BE2C (cell line): Measurements from ENCODE around the gene MBD2.
"Not testable (repeated sequence)": the region's sequence is repeated elsewhere in the genome, so short reads cannot be mapped to it uniquely, and the experiment has no call there.

ENCODE experiments used
- DNase-seq: peaks from one replicate; pipeline ENCODE4 v3.0.0-alpha.2; 2020
- H3K27me3 ChIP-seq: fragments of 250-450 bp; sonication (Bioruptor Pico); 2 replicates; pipeline ENCODE4 v1.5.1; 2020; ENCODE audit warnings: mild to moderate bottlenecking
- H3K36me3 ChIP-seq: fragments of 250-450 bp; sonication (Bioruptor Pico); 2 replicates; pipeline ENCODE4 v1.5.1; 2020; ENCODE audit warnings: mild to moderate bottlenecking
- H3K4me1 ChIP-seq: fragments of 250-450 bp; sonication (Bioruptor Pico); 2 replicates; pipeline ENCODE4 v1.5.1; 2020
- H3K4me3 ChIP-seq: 2 replicates; pipeline ENCODE4 v1.5.1; 2011; ENCODE audit warnings: low read depth, low read length
- H3K9me3 ChIP-seq: fragments of 250-450 bp; sonication (Bioruptor Pico); 2 replicates; pipeline ENCODE4 v1.5.1; 2020
- CTCF ChIP-seq: IDR thresholded peaks from 2 replicates; pipeline ENCODE4 v1.5.1; 2012; ENCODE audit warnings: mild to moderate bottlenecking, low read depth, low read length

The MBD2 gene

GRCh38 chr18:54205959-54206358 lies 18.5 kb downstream of the MBD2 start:
- no peaks in the 10 kb centered on the region for H3K9me3 ChIP-seq
- DNase-seq = no peak
- H3K4me3 ChIP-seq = no peak overlapping the region
- no peak for TF ChIP-seq CTCF
- no peaks in the 10 kb centered on the region for H3K4me1 ChIP-seq
- H3K36me3 ChIP-seq = no peaks in the 10 kb centered on the region
- H3K27me3 ChIP-seq = no peaks in the 10 kb centered on the region

- not testable (repeated sequence) for H3K27me3 ChIP-seq, DNase-seq, H3K36me3 ChIP-seq, H3K4me3 ChIP-seq, H3K9me3 ChIP-seq, H3K4me1 ChIP-seq
Measured at GRCh38 chr18:54205448-54205847, 19.0 kb downstream of the MBD2 start.

GRCh38 chr18:54204883-54205282 lies 19.6 kb downstream of the MBD2 start:
- H3K27me3 ChIP-seq = no peaks in the 10 kb centered on the region
- H3K4me1 ChIP-seq = no peaks in the 10 kb centered on the region
- no peak for TF ChIP-seq CTCF
- no peaks in the 10 kb centered on the region for H3K36me3 ChIP-seq
- DNase-seq = no peak
- no peaks in the 10 kb centered on the region for H3K9me3 ChIP-seq
- H3K4me3 ChIP-seq = no peak overlapping the region

- DNase-seq = no peak
- no peaks in the 10 kb centered on the region for H3K4me1 ChIP-seq
- H3K4me3 ChIP-seq = no peak overlapping the region
- no peak for TF ChIP-seq CTCF
- no peaks in the 10 kb centered on the region for H3K27me3 ChIP-seq
- no peaks in the 10 kb centered on the region for H3K9me3 ChIP-seq
- no peaks in the 10 kb centered on the region for H3K36me3 ChIP-seq
Measured at GRCh38 chr18:54203914-54204313, 20.6 kb downstream of the MBD2 start.

GRCh38 chr18:54202851-54203250 lies 21.6 kb downstream of the MBD2 start:
- Histone ChIP-seq H3K36me3 (no peaks in the 10 kb centered on the region), H3K4me3 (no peak overlapping the region), H3K27me3 (no peaks in the 10 kb centered on the region), H3K9me3 (no peaks in the 10 kb centered on the region), H3K4me1 (no peaks in the 10 kb centered on the region)
- DNase-seq = no peak
- TF ChIP-seq CTCF = no peak

GRCh38 chr18:54197747-54198411 lies 26.6 kb downstream of the MBD2 start:
- Histone ChIP-seq H3K9me3 (no peaks in the 10 kb centered on the region), H3K4me1 (no peaks in the 10 kb centered on the region), H3K27me3 (no peaks in the 10 kb centered on the region), H3K4me3 (no peak overlapping the region), H3K36me3 (no peaks in the 10 kb centered on the region)
- no peak for DNase-seq
- TF ChIP-seq CTCF = no peak

- no peaks in the 10 kb centered on the region for H3K9me3 ChIP-seq
- H3K36me3 ChIP-seq = no peaks in the 10 kb centered on the region
- no peaks in the 10 kb centered on the region for H3K27me3 ChIP-seq
- no peak overlapping the region for H3K4me3 ChIP-seq
- no peaks in the 10 kb centered on the region for H3K4me1 ChIP-seq
- DNase-seq = no peak
- TF ChIP-seq CTCF = no peak
Measured at GRCh38 chr18:54193786-54194185, 30.7 kb downstream of the MBD2 start.
